ENCODE data around the gene STARD4. TPM values are rescaled to one million over a fixed set of nuclear protein-coding genes. Genes with fewer than 3 reads are reported as not detected.

The STARD4 gene
- total RNA-seq, 1 experiment from 2014 or later: 48.5 TPM

DNA sequence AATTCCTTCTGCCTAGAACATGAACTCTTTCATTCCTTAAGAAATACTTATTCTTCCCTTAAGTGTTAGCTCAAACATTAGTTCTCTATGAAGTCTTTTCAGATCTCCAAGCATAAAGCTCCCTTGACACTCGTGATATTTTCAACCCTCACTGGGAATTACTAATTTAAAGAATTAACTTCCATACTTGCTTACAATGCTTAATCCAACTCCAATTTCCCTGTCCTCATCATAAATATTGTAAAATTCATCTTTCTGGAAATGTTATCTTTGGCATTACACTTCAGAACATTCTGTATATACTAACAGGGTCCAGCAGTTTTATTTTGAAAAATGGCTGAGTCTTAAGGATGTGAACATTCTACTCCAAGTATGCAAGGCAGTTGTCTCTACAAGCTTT is 7.2 kb downstream of the STARD4 start:
- ATAC-seq: no peak
- no peak overlapping the region for H3K4me3 Mint-ChIP-seq
- H3K27ac Mint-ChIP-seq: peak overlapping the region; percentile 12; the same call in 1 of the 2 replicates
- no peak for DNase-seq (ENCODE audit: low spot score)
- no peaks in the 10 kb centered on the region for H3K27me3 Mint-ChIP-seq (ENCODE audit: low read depth)
- ChIA-PET CTCF (interaction anchor here (1.5 kb wide), 1 partner anchor 656 kb away, joined by 3 read pairs; no protein-coding TSS in a partner anchor), POLR2A (no interaction called here)
- TF ChIP-seq CBFB (CRISPR knock-in tag; IDR thresholded peaks at IDR 0.05; ENCODE audit: low read depth): no peak
- no peak for TF ChIP-seq HMGA2 (CRISPR knock-in tag; IDR thresholded peaks at IDR 0.05)
- no peak for TF ChIP-seq RORB (CRISPR knock-in tag; IDR thresholded peaks at IDR 0.05)
- TF ChIP-seq, protein P1, sequence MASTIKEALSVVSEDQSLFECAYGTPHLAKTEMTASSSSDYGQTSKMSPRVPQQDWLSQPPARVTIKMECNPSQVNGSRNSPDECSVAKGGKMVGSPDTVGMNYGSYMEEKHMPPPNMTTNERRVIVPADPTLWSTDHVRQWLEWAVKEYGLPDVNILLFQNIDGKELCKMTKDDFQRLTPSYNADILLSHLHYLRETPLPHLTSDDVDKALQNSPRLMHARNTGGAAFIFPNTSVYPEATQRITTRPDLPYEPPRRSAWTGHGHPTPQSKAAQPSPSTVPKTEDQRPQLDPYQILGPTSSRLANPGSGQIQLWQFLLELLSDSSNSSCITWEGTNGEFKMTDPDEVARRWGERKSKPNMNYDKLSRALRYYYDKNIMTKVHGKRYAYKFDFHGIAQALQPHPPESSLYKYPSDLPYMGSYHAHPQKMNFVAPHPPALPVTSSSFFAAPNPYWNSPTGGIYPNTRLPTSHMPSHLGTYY (CRISPR knock-in tag; IDR thresholded peaks at IDR 0.05): no peak
- TF ChIP-seq, protein P2, sequence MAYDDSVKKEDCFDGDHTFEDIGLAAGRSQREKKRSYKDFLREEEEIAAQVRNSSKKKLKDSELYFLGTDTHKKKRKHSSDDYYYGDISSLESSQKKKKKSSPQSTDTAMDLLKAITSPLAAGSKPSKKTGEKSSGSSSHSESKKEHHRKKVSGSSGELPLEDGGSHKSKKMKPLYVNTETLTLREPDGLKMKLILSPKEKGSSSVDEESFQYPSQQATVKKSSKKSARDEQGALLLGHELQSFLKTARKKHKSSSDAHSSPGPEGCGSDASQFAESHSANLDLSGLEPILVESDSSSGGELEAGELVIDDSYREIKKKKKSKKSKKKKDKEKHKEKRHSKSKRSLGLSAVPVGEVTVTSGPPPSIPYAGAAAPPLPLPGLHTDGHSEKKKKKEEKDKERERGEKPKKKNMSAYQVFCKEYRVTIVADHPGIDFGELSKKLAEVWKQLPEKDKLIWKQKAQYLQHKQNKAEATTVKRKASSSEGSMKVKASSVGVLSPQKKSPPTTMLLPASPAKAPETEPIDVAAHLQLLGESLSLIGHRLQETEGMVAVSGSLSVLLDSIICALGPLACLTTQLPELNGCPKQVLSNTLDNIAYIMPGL (CRISPR knock-in tag; IDR thresholded peaks at IDR 0.05): no peak
- peaks cover 24% of the 10 kb centered on the region for H3K4me1 Mint-ChIP-seq
- peaks cover 27% of the 10 kb centered on the region for H3K36me3 Mint-ChIP-seq
- no peaks in the 10 kb centered on the region for H3K9me3 Mint-ChIP-seq

DNA sequence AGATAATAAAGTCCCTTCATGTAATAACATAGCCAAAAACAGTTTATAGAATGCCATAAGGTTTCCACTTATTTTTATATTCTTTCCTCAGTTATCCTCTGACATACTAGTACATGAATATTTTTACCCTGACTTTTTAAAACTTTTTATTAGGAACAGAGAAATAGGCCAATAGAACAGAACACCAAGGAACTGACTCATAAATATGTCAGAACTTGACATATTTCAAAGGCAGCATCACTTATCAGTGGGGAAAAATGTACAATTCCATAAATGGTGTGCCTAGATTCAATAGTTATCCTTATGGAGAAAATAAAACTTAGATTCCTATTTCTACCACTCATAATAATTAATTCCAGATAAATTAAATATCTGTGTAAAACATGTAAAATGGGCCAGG is 9.4 kb downstream of the STARD4 start:
- H3K4me1 Mint-ChIP-seq: peaks cover 9% of the 10 kb centered on the region
- H3K4me3 Mint-ChIP-seq: no peak overlapping the region
- no peak for TF ChIP-seq TEAD4 (CRISPR knock-in tag; IDR thresholded peaks at IDR 0.05)
- TF ChIP-seq, protein P3, sequence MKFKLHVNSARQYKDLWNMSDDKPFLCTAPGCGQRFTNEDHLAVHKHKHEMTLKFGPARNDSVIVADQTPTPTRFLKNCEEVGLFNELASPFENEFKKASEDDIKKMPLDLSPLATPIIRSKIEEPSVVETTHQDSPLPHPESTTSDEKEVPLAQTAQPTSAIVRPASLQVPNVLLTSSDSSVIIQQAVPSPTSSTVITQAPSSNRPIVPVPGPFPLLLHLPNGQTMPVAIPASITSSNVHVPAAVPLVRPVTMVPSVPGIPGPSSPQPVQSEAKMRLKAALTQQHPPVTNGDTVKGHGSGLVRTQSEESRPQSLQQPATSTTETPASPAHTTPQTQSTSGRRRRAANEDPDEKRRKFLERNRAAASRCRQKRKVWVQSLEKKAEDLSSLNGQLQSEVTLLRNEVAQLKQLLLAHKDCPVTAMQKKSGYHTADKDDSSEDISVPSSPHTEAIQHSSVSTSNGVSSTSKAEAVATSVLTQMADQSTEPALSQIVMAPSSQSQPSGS (CRISPR knock-in tag; IDR thresholded peaks at IDR 0.05; ENCODE audit: borderline replicate concordance, low read depth): no peak
- TF ChIP-seq CREM (CRISPR knock-in tag; IDR thresholded peaks at IDR 0.05): no peak
- TF ChIP-seq, protein P4, sequence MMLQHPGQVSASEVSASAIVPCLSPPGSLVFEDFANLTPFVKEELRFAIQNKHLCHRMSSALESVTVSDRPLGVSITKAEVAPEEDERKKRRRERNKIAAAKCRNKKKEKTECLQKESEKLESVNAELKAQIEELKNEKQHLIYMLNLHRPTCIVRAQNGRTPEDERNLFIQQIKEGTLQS (CRISPR knock-in tag; conservative IDR thresholded peaks at IDR 0.05): no peak
- no peak for TF ChIP-seq ZNF671 (CRISPR knock-in tag; IDR thresholded peaks at IDR 0.05)
- TF ChIP-seq, protein P5, sequence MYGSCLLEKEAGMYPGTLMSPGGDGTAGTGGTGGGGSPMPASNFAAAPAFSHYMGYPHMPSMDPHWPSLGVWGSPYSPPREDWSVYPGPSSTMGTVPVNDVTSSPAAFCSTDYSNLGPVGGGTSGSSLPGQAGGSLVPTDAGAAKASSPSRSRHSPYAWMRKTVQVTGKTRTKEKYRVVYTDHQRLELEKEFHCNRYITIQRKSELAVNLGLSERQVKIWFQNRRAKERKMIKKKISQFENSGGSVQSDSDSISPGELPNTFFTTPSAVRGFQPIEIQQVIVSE (CRISPR knock-in tag; IDR thresholded peaks at IDR 0.05; ENCODE audit: borderline replicate concordance): no peak
- TF ChIP-seq, protein P6, sequence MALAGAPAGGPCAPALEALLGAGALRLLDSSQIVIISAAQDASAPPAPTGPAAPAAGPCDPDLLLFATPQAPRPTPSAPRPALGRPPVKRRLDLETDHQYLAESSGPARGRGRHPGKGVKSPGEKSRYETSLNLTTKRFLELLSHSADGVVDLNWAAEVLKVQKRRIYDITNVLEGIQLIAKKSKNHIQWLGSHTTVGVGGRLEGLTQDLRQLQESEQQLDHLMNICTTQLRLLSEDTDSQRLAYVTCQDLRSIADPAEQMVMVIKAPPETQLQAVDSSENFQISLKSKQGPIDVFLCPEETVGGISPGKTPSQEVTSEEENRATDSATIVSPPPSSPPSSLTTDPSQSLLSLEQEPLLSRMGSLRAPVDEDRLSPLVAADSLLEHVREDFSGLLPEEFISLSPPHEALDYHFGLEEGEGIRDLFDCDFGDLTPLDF (CRISPR knock-in tag; IDR thresholded peaks at IDR 0.05): no peak
- no peak for TF ChIP-seq ZNF416 (CRISPR knock-in tag; IDR thresholded peaks at IDR 0.05)
- no peak for TF ChIP-seq ZBTB21 (CRISPR knock-in tag; IDR thresholded peaks at IDR 0.05; ENCODE audit: borderline replicate concordance)
- no peak for TF ChIP-seq TP53 (CRISPR knock-in tag; IDR thresholded peaks at IDR 0.05)
- TF ChIP-seq OVOL2 (CRISPR knock-in tag; IDR thresholded peaks at IDR 0.05; ENCODE audit: borderline replicate concordance): no peak
- TF ChIP-seq, protein P7, sequence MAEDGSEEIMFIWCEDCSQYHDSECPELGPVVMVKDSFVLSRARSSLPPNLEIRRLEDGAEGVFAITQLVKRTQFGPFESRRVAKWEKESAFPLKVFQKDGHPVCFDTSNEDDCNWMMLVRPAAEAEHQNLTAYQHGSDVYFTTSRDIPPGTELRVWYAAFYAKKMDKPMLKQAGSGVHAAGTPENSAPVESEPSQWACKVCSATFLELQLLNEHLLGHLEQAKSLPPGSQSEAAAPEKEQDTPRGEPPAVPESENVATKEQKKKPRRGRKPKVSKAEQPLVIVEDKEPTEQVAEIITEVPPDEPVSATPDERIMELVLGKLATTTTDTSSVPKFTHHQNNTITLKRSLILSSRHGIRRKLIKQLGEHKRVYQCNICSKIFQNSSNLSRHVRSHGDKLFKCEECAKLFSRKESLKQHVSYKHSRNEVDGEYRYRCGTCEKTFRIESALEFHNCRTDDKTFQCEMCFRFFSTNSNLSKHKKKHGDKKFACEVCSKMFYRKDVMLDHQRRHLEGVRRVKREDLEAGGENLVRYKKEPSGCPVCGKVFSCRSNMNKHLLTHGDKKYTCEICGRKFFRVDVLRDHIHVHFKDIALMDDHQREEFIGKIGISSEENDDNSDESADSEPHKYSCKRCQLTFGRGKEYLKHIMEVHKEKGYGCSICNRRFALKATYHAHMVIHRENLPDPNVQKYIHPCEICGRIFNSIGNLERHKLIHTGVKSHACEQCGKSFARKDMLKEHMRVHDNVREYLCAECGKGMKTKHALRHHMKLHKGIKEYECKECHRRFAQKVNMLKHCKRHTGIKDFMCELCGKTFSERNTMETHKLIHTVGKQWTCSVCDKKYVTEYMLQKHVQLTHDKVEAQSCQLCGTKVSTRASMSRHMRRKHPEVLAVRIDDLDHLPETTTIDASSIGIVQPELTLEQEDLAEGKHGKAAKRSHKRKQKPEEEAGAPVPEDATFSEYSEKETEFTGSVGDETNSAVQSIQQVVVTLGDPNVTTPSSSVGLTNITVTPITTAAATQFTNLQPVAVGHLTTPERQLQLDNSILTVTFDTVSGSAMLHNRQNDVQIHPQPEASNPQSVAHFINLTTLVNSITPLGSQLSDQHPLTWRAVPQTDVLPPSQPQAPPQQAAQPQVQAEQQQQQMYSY (CRISPR knock-in tag; IDR thresholded peaks at IDR 0.05): no peak
- TF ChIP-seq NFE2L1 (CRISPR knock-in tag; IDR thresholded peaks at IDR 0.05): no peak
- TF ChIP-seq MXD4 (CRISPR knock-in tag; IDR thresholded peaks at IDR 0.05; ENCODE audit: borderline replicate concordance): no peak
- no peak for TF ChIP-seq ZNF423 (CRISPR knock-in tag; IDR thresholded peaks at IDR 0.05)
- no peak for TF ChIP-seq RORB (CRISPR knock-in tag; IDR thresholded peaks at IDR 0.05)
- no peak for TF ChIP-seq SMAD3 (CRISPR knock-in tag; IDR thresholded peaks at IDR 0.05; ENCODE audit: borderline replicate concordance)
- H3K27ac Mint-ChIP-seq: no peak overlapping the region
- H3K9me3 Mint-ChIP-seq: no peaks in the 10 kb centered on the region
- H3K27me3 Mint-ChIP-seq (ENCODE audit: low read depth): no peaks in the 10 kb centered on the region
- POLR2A ChIA-PET: no interaction called here
- peaks cover 45% of the 10 kb centered on the region for H3K36me3 Mint-ChIP-seq
- ATAC-seq (no peak), DNase-seq (ENCODE audit: low spot score) (no peak)
- CTCF ChIA-PET: no interaction called here
